HG02981 (cell line): ENCODE data around the gene DGLUCY.
"Not testable (repeated sequence)": the region's sequence is repeated elsewhere in the genome, so short reads cannot be mapped to it uniquely, and the experiment has no call there.

Experiments
- ATAC-seq: cut with Tn5 transposase; IDR thresholded peaks from one replicate; pipeline ENCODE4 v1.9.1; 2021; ENCODE audit warnings: mild to moderate bottlenecking, moderate library complexity; ENCODE audit not compliant: unreplicated experiment

Gene DGLUCY

DNA sequence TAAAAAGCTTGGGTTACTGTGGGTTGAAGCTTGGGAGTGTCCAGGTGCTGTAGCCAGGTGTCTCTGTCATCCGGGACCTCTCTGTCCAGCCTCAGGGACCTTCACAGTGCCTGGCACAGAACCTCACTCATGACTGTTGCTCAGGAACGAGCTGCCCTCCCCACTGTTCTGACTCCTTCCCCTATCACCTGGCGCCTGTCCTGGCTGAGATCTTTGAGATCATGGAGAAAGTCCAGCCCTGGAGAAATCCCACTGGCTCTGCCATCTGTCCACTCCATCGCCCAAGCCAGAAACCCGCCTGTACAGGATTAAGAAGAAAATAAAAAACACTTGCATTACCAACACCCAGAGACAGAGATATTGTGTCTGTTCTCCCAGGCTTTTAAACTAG lies 53.5 kb downstream of the DGLUCY start:
- ATAC-seq, result no peak

DNA sequence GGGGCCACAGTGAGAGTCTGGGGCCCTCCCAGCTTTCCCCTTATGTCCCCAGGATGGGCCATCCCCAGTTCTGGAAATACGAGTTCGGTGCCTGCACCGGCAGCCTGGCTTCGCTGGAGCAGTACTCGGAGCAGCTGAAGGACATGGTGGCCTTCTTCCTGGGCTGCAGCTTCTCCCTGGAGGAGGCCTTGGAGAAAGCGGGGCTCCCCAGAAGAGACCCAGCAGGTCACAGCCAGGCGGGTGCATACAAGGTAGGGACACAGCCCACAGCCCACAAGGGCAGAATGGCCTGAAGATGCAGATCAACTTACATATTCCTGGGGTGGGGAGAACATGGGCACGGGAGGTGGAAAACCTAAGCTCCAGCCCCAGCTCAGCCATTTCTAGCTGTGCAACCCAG lies 56.1 kb downstream of the DGLUCY start:
- no peak for ATAC-seq

DNA sequence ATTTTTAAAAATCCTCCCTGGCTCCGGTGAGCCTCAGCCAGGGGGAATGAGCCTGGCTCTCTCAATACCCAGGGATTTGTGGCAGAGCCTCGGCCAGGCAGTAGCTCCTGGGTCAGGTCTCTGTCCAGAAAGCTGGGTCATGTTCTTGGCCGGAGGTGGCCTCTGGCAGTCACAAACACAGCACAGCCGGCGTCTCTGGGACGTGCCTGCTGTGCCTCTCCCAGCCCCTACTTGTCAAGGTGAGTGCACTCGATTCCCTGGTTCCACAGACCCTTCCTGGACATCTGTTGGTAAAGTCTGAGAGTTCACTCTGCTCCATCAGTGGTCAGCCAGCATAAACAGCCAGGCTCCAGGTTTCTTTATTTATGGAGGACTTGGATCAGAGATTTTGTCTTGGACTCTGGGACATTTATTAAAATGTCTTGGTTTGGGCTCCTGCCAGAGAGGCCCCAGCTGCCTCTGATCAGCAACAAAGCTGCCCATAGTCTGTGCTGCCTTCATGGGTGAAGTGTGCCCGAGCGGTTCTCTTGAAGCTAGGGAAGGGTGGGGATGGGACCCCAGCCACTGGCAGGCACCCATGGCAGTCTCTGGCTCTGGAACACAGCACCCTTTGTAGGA lies 56.7 kb downstream of the DGLUCY start:
- ATAC-seq, result no peak

DNA sequence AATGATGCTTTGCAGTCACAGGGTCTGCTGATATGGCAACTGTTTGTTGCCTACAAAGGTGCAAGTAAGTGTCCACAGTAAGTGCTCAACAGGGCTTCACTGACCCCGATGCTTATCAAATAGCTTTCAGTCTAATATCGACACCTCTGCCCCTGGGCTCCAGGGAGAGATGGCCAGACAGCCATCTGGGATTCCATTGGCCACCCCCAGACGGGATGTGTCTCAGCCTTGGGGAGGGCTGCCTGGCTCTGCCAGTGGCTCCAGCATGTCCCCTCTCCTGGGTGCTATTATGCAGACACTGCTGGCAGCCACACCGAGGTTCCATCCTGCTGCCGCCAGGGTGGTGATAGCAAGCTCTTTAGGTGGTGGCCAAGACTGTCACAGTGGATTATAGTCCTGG lies 57.4 kb downstream of the DGLUCY start:
- ATAC-seq, result no peak

DNA sequence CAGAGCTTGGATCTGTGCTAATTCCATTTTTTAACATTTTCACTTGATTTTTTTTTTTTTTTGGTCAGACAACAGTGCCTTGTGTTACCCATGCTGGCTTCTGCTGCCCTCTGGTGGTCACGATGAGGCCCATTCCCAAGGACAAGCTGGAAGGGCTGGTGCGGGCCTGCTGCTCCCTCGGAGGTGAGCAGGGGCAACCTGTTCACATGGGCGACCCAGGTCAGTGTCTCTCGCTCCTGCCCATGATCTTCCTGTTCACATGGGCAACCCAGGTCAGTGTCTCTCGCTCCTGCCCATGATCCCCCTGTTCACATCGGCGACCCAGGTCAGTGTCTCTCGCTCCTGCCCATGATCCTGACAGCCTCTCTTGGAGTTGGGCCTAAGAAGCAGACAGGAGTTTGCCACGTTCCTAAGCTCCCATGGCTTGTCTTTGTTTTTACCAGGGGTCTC lies 59.4 kb downstream of the DGLUCY start:
- no peak for ATAC-seq

DNA sequence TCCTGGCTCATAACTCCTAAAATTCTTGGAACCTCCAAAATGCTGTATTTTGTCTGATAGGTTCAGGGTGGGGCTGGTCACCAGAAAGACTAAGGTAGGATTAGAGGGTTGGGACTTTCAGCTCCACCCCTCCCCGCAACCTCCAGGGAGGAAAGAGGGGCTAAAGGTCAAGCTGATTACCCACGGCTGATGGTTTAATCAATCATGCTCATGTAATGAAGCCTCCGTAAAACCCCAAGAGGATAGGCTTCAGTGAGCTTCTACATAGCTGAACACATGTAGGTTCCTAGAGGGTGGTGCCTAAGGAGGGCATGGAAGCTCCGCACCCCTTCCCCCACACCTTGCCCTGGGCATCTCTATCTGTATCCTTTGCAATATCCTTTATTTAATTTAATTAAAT lies 60.0 kb downstream of the DGLUCY start:
- ATAC-seq, result no peak

DNA sequence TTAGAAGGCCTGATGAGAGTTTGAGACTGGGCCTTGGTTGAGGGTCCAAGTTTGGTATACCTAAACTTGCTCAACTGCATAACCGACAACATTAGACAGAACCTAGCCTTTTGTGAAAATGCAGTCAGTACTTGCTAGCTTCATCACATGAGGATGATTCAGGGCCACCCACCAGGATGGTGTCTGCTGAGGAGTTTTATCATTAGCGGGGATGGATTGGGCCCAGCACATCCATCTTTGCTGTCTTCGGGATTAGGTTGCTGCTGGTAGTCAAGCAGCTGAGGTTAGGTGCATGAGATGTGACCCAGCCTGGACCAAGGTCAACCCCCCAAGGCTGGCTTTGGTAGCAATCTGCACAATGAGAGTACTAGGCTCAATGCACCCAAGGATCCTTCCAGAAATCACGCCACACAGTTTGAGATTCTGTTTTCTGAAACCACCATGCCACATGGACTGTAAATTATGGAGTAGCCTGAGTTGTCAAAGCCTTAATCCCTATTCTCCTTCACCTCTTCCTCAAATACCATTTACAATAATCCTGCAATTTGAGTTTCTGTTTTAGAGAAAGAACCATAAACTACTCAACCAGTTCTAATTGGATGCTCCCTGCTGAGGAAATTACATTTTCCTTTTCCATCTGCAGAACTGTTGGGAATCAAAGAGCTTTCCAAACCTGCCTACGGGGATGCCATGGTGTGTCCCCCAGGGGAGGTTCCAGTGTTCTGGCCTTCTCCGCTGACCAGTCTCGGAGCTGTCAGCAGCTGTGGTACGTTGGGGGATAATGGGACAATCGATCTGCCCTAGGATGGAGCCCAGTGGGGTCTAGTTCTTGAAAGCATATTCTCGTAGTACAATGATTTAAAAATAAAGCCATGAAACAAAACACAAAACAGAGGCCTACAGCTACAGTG lies 61.7 kb downstream of the DGLUCY start:
- ATAC-seq, result no peak

DNA sequence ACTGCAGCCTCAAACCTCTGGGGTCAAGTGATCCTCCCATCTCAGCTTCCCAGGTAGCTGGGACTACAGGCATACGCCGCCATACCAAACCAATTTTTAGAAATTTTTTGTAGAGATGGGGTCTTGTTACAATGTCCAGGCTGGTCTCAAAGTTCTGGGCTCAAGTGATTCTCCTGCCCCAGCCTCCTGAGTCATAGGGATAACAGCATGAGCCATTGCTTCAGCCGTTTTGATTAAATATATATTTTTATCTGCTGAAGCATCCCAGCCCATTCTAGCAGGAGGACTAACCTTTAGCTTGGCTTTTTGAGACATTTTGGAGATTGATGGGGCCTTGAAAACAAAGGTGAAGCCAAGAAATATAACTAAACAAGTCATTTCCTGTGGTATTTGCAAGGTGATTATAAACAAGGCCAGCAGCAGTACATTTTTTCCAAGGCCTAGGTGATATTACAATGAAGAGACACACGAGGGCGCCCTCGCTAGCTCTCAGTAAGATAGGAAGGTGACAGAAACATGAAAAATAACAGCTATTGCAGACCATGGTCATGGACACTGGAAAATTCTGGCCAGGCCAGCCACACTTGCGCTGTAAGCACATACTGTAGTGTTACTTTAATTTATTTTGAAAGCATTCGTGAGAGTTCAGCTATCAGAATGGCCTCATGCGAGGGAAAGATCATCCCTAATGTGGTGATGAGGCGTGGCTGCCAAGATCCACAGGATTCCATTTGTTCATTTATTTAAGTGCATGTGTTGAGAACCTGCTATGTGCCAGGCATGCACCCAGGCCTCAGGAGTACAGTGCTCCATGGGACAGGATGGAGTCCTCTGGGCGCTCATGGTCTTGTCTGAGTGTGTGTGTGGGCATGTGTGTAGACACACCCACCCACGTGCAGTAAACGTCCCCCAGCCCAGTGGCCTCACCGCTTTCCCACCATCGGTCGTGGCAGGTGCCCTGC lies 63.5 kb downstream of the DGLUCY start:
- ATAC-seq, result no peak

DNA sequence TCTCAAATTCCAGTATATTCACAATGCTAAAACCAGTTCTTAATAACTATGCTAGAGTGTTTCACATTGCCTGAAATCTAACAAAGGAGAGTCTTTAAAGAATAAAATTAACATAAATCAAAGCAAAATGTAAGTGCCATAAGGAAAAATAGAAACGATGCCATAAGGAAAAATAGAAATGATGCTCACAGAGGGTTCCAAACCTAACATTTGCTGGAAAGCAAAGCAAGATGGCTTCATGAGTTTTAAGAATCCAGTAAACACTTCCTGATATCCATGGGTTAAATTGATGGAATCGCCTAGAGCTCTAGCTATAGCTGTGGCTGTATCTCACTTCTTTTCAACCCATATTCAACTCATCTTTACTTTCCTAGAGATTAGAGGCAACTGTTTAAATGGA lies 66.7 kb downstream of the DGLUCY start:
- no peak for ATAC-seq

DNA sequence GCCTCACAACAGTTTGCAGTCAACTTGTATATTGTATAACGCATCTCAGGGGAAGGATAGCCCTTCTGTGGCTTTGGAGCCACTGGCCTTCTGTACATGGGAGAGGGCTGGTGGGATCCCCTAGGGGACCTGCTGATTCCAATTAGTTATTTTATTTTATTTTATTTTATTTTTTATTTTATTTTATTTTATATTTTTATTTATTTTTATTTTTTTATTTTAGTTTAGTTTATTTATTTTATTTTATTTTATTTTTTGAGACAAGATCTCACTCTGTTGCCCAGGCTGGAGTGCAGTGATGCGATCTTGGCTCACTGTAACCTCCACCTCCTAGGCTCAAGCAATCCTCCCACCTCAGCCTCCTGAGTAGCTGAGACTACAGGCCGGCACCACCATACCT lies 68.9 kb downstream of the DGLUCY start:
- ATAC-seq, result not testable (repeated sequence)

DNA sequence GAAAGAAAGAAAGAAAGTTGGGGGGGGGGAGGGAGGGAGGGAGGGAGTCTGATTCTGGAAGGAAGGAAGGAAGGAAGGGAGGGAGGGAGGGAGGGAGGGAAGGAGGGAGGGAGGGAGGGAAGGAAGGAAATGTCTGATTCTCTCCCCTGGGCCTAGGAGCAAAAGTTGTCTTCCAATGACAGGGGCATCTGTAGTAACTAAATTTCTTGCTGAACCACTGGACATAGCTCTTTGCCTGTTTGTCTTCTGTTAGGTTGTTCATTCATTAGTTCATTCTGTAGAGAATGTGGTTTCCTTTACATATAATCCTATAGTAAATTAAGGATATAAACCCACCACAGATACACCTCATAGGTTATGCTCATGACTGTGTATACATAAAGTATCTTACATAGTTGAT lies 70.7 kb downstream of the DGLUCY start:
- no peak for ATAC-seq

DNA sequence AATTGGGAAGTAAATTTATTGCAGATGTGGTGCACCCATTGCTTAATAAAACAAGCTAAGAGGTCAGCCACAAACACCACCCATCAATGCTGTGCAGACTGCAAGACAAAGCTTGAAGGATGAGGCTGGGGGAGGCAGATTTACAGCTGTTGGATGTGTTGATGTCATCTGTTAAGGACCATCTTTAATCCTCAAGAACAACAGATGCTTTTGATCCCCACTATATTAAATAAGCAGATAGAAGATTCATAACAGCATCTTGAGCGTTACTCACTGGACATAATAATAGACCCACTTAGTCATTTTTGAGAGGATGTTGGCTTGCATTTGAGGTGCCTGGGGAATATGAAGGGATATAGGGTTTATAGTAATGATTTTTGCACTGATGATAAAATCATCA lies 71.8 kb downstream of the DGLUCY start:
- ATAC-seq, result no peak

DNA sequence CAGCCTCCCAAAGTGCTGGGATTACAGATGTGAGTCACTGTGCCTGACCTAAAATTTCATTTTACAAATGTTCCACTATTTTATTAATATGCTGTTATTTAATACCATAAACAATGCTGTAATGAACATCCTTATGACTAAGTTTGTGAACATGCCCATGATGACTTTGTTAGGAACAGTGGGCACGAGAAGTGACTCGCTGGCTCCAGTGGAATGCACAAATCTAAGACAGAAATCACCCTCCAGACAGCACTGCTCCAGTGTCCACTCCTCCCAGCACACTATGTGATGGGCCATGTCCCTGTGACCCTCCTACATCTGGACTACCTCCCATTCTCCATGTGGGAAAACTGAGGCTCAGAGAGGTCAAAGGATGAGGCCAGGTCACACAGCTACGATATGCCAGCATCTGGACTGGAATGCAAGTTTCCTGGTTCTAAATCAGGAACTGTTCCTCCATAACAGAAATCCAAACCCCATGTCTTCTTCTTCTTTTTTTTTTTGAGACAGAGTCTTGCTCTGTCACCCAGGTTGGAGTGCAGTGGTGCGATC lies 72.7 kb downstream of the DGLUCY start:
- ATAC-seq, result no peak

DNA sequence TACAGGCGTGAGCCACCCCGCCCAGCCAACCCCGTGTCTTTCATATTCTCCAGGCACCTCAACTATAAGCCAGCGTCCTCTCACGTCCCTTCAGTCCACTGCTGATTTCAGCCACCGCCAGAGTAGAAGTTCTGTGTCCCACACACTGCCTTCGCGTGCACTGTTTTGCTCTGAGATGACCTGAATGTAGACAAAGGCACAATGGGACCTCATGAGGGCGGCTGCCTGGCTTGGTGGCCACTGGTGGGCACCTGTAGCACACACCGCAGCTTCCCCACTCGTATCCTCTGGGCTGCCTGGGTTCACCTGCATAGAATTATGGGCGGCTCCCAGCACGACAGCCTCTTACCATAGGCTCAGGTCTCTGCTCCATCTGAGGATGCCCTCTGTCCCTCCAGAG lies 73.4 kb downstream of the DGLUCY start:
- ATAC-seq, result no peak

DNA sequence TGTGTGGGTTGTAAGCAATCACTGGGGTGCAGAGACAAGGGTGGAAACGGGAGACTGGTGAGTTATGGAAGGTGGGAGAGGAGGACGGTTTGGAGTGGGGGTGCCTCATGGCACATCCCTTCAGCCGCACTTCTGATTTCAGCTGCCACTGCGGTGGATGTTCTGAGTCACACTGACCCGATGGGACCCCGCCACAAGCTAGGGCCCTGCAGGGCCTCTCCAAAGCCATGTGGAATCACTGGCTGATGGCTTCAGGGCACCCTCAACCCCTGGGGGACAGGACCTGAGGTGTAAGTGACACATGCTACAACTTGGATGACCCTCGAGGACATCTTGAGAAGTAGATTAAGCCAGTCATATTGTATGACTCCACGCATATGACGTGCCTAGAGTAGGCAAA lies 77.0 kb downstream of the DGLUCY start:
- ATAC-seq, result no peak

DNA sequence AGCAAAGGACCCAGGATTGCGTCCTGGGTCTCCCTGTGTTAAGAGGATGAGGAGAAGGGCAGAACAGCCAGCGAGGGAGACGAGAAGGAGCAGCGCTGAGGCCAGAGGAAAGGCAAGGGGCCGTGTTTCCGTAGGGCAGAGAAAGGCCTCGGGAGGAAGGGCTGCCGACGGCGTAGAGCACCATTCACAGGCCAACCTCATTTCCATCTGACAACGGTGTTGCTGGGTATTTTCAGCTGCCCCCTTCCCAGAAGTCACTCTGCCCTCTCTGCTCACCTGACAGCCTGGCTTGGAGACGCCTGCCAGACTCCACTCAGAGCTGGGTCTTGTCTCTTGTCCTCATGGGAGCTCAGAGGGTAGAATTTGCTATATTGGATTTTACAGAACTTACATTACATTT lies 79.2 kb downstream of the DGLUCY start:
- ATAC-seq, result no peak

DNA sequence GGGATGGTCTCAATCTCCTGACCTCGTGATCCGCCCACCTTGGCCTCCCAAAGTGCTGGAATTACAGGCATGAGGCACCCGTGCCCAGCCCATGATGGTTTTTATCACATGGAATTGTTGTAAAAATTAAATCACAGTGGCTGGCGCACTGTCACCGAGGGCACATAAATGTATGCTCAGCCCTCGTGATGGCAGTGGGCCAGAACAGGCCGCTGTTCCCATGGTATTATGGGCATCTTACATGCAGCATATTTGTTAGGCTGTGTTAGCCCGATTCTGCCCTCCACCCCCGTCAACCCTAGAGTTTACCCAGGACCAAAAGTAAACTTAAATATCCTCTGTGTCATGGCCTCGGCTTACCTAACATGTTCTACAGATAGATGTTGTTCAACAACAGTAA lies 82.0 kb downstream of the DGLUCY start:
- no peak for ATAC-seq

DNA sequence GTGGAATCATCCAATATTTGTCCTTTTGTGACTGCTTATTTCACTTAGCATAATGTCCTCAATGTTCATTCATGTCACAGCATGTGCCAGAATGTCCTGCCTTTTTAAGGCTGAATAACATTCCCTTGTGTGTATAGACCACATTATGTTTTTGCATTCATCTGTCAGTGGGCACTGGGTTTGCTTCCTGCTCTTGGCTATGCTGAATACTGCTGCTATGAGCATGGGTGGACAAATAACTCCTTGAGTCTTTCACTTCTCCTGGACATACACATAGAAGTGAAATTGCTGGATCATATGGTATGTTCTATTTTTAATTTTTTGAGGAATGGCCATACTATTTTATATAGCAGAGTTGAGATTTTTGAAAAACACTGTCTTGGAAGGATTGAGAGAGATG lies 83.8 kb downstream of the DGLUCY start:
- ATAC-seq, result no peak

DNA sequence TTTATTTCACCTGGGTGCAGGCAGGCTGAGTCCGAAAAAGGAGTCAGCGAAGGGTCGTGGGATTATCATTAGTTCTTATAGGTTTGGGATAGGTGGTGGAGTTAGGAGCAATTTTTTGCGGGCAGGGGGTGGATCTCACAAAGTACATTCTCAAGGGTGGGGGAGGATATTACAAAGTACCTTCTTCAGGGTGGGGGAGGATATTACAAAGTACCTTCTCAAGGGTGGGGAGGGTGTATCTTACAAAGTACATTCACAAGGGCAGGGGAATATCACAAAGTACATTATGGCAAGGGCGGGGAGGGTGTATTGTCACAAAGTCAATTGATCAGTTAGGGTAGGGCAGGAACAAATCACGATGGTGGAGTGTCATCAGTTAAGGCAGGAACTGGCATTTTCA lies 86.9 kb downstream of the DGLUCY start:
- not testable (repeated sequence) for ATAC-seq

DNA sequence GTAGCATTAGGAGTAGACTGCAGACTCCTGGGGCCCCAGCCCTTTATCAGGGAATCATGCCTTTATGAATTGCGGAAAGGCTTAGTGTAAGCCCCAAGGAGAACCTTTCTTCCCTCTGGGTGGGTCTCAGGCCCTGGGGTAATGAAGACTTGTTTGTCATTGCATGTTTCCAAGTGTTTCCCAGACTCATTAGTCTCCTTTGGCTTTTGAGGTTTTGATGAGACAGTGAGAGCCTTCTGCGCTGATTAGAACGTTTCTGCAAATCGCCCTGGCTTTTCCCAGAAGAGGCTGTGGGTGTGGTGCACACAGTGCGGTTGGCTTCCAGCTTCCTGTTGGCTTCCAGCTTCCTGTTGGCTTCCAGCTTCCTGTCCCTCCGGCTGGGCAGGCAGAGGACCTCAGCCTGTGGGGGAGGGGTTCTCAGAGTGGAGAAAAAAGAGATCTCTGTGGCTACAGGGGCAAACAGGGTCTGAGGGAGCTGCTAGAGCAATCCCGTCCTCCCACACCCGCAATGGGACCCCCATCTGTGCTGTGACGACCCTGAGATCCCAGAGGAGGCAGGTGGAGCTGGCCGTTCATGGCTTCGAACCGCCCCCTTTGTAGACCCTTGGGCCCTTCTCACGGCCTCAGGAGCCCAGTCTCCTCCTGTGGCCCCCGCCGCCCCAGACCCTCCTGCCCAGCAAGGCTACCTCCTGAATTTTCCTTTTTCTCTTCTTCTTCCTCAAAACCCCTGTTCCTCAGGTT lies 88.5 kb downstream of the DGLUCY start:
- ATAC-seq, result no peak
